ENCODE results near the gene ZNF716. TPM values are rescaled to one million over a fixed set of nuclear protein-coding genes. Genes with fewer than 3 reads are reported as not detected.

The ZNF716 gene
- total RNA-seq, 2 donors from 2014 or later: not detected

DNA sequence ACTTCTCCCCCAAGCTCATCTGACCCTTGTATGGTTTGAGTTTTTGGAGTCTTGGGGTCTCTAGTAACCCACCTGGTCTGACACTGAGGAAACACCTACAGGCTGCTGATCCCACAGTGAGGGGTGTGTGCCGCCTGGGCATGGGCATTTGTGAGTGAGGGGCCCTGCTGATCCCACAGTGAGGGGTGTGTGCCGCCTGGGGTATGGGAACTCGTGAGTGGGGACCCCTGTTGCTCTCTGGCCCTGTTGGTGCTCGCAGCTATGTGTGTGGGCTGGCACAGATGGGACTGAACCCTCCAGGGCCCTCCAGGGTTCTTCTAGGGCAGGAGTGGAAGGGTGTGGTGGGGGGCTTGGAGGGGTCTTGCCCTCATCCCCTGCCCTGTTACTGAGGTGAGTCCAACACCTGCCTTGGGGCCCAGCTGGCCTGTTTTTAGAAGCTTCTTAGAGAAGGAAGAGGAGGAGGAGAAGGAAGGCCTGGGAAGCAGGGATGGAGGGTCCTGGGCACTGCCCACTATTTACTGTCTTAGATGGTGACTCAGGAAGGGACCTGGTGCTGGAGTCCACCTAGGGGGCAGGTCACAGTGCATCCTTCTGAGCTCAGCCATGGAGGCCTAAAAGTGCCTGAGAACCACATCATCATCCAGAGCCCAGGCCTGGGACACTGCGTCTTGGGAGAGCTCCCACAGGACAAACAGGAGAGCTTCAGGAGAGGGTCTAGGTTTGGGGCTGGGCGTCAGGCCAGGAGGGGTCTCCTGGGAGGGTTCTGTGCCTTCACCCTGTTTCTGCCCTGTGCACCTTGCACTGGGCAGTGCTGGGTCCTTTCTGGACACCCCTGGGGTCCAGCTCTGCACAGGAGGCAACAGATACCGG lies 36.2 kb upstream of the ZNF716 start:
- no peak for ATAC-seq
- no peaks in the 10 kb centered on the region for H3K36me3 ChIP-seq (replicated peaks in 1 of 2; ENCODE audit: insufficient read depth in 1 of 2, low read depth in 2 of 2)
- TF ChIP-seq, protein P1, sequence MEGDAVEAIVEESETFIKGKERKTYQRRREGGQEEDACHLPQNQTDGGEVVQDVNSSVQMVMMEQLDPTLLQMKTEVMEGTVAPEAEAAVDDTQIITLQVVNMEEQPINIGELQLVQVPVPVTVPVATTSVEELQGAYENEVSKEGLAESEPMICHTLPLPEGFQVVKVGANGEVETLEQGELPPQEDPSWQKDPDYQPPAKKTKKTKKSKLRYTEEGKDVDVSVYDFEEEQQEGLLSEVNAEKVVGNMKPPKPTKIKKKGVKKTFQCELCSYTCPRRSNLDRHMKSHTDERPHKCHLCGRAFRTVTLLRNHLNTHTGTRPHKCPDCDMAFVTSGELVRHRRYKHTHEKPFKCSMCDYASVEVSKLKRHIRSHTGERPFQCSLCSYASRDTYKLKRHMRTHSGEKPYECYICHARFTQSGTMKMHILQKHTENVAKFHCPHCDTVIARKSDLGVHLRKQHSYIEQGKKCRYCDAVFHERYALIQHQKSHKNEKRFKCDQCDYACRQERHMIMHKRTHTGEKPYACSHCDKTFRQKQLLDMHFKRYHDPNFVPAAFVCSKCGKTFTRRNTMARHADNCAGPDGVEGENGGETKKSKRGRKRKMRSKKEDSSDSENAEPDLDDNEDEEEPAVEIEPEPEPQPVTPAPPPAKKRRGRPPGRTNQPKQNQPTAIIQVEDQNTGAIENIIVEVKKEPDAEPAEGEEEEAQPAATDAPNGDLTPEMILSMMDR (IDR thresholded peaks at IDR 0.05): no peak
- no peak for TF ChIP-seq POLR2A (IDR thresholded peaks at IDR 0.05)

DNA sequence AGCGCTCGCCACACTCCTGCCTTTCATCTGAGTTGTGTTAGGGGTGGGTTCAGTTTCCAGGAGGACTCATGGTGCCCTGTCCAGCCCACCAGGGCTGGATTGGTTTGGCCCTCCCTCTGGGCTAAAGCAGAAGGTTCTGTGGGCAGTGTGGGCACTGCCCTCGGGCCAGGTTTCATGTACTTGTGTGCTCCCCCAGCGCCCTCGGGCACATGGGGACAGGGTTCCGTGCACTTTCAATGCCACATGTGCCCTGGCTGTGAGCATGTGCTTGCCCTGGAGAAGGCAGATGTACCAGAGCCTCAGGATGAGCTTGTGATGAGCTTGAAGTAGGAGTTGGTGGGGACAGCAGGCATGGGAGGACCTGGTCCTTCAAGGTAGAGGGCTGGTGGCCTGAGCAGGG lies 35.6 kb upstream of the ZNF716 start:
- no peak for TF ChIP-seq POLR2A (IDR thresholded peaks at IDR 0.05)
- TF ChIP-seq, protein P1 (IDR thresholded peaks at IDR 0.05): no peak
- intact Hi-C loops (cut with DNase I): no loop called here
- ATAC-seq: no peak

More for the DNA sequence above, 36.2 kb upstream of the ZNF716 start:
- Histone ChIP-seq H3K27ac (no peak overlapping the region), H3K4me3 (no peak overlapping the region), H3K9me3 (no peaks in the 10 kb centered on the region), H3K4me1 (no peaks in the 10 kb centered on the region), H3K27me3 (no peaks in the 10 kb centered on the region)
- intact Hi-C loops (cut with DNase I): no loop called here
- DNase-seq: no peak
- WGBS, 2 donors: 41 to 63% methylated on average over 3 to 7 of the region's 7 CpGs

DNA sequence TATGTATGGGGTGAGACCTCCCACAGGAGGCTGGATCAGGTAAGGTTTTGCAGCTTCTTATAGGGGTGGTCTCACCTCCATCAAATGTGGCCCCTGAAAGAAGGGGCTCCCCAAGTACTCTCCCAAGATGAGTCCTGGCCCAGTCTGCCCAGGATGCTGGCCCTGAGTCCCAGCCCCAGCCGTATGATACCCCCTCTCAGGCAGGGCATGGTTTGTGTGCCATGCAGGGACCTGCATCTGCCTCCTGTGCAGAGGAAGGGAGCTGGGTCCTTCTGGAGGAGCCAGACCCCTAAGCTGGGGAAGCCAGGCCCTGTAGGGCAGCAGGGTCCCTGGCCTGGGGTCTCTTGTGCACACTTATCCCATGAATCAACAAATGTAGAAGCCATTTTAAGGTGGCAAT lies 35.1 kb upstream of the ZNF716 start:
- Histone ChIP-seq H3K9me3 (no peaks in the 10 kb centered on the region), H3K27me3 (no peaks in the 10 kb centered on the region), H3K27ac (no peak overlapping the region), H3K36me3 (replicated peaks in 1 of 2; ENCODE audit: insufficient read depth in 1 of 2, low read depth in 2 of 2) (no peaks in the 10 kb centered on the region), H3K4me1 (no peaks in the 10 kb centered on the region), H3K4me3 (no peak overlapping the region)
- DNase-seq (no peak), ATAC-seq (no peak)
- intact Hi-C loops (cut with DNase I): no loop called here
- 18% methylated on average over 1 of the region's 1 CpG; no CpG with 5 or more reads in 1 of the 2 donors for WGBS, 2 donors
- TF ChIP-seq, protein P1 (IDR thresholded peaks at IDR 0.05): no peak
- no peak for TF ChIP-seq POLR2A (IDR thresholded peaks at IDR 0.05)

More for the DNA sequence above, 35.6 kb upstream of the ZNF716 start:
- Histone ChIP-seq H3K36me3 (replicated peaks in 1 of 2; ENCODE audit: insufficient read depth in 1 of 2, low read depth in 2 of 2) (no peaks in the 10 kb centered on the region), H3K4me1 (no peaks in the 10 kb centered on the region), H3K4me3 (no peak overlapping the region), H3K27ac (no peak overlapping the region), H3K27me3 (no peaks in the 10 kb centered on the region), H3K9me3 (no peaks in the 10 kb centered on the region)
- 18 to 53% methylated on average over 3 to 6 of the region's 6 CpGs for WGBS, 2 donors
- no peak for DNase-seq

DNA sequence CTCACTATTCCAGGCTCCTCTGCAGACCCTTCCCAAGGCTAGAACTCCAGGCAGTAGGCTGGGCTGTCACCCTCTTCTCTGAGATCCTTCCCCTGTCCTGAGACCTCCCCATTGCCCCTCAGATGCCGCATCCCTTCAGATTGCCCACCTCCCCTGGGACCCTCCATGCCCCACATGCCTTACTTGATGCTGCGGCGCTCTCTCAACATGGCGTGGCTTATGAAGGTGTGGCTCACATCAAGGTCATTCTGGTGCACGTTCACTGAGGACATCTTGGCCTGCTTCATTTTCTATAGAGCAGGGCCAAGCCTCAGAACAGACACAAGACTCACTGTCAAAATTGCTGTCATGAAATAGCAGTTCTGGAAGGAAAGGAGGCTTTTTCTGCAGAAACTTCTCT lies 34.7 kb upstream of the ZNF716 start:
- no peak for ATAC-seq
- intact Hi-C loops (cut with DNase I): no loop called here
- no peaks in the 10 kb centered on the region for H3K4me1 ChIP-seq
- TF ChIP-seq POLR2A (IDR thresholded peaks at IDR 0.05): no peak
- TF ChIP-seq, protein P1 (IDR thresholded peaks at IDR 0.05): no peak
- WGBS, 2 donors: 60 to 68% methylated on average over 5 of the region's 5 CpGs
- no peak overlapping the region for H3K27ac ChIP-seq
- H3K27me3 ChIP-seq: no peaks in the 10 kb centered on the region
- no peaks in the 10 kb centered on the region for H3K36me3 ChIP-seq (replicated peaks in 1 of 2; ENCODE audit: insufficient read depth in 1 of 2, low read depth in 2 of 2)
- DNase-seq: no peak
- H3K9me3 ChIP-seq: no peaks in the 10 kb centered on the region
- no peak overlapping the region for H3K4me3 ChIP-seq

DNA sequence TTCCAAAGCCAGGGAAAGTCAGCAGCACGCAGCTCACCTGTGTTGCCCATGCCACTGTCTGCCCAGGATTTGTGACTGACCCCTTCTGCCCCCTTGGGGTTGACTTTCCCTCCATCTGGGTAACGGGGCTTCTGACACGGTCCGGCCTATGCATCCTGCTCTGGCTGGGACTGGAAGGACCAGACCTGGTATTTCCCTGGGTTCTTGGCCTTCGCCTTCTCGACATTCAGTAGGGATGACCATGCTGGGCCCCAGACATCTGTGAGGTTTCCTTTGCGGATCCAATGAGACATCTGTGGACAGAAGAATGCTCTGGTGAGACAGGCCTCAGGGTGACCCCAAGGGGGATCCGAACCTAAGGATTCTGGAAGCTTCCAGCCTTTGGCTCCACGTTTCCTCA lies 34.2 kb upstream of the ZNF716 start:
- WGBS, 2 donors: 41 to 48% methylated on average over 8 to 9 of the region's 9 CpGs
- ATAC-seq: no peak
- no peaks in the 10 kb centered on the region for H3K4me1 ChIP-seq
- intact Hi-C loops (cut with DNase I): no loop called here
- H3K36me3 ChIP-seq (replicated peaks in 1 of 2; ENCODE audit: insufficient read depth in 1 of 2, low read depth in 2 of 2): no peaks in the 10 kb centered on the region
- no peak for TF ChIP-seq POLR2A (IDR thresholded peaks at IDR 0.05)
- TF ChIP-seq, protein P1 (IDR thresholded peaks at IDR 0.05): no peak
- H3K27ac ChIP-seq: no peak overlapping the region
- no peaks in the 10 kb centered on the region for H3K27me3 ChIP-seq
- no peaks in the 10 kb centered on the region for H3K9me3 ChIP-seq
- DNase-seq: no peak
- no peak overlapping the region for H3K4me3 ChIP-seq
